SK-N-SH treated with all-trans-retinoic acid at 6 μM for 48 hours (cell line): ENCODE measurements around the gene C6orf15.

Source experiments
- BACH2 ChIP-seq: fragments of 250-450 bp; sonication (Bioruptor Pico); IDR thresholded peaks from 2 replicates; pipeline ENCODE4 v1.9.0; 2021; ENCODE audit warnings: mild to moderate bottlenecking, borderline replicate concordance
- ESRRG ChIP-seq: fragments of 250-450 bp; sonication (Bioruptor Pico); IDR thresholded peaks from 2 replicates; pipeline ENCODE4 v1.6.1; 2021; ENCODE audit warnings: mild to moderate bottlenecking
- ZFP30 ChIP-seq: fragments of 450-650 bp; formaldehyde crosslinking; IDR thresholded peaks from 2 replicates; pipeline ENCODE4 v1.5.0; 2022; ENCODE audit warnings: mild to moderate bottlenecking, moderate library complexity
- TF ChIP-seq, protein P1 (sequence below): fragments of 250-450 bp; sonication (Bioruptor Pico); IDR thresholded peaks from 2 replicates; pipeline ENCODE4 v1.5.1; 2020; ENCODE audit warnings: low read depth, mild to moderate bottlenecking, moderate library complexity
- TF ChIP-seq, protein P2 (sequence below): fragments of 250-450 bp; sonication (Bioruptor Pico); IDR thresholded peaks from 2 replicates; pipeline ENCODE4 v1.8.0; 2020; ENCODE audit warnings: mild to moderate bottlenecking, moderate library complexity, borderline replicate concordance

DNA sequence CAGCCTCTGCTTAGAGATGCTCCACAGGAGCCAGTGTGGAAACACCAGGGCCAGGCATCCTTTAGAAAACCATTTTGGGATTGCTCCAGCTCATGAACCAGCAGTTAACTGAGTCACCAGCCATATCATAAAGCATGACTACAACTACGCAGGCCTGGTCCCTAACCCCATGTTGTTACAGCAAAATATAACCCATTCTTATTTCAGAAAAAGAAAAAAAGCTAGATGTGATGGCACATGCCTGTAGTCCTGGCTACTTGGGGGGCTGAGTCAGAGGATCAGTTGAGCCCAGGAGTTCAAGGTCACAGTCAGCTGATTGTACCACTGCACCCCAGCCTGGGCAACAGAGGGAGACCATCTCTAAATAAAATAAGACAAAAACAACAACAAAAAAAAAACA, 36.8 kb downstream of the C6orf15 start:
- TF ChIP-seq ESRRG (CRISPR knock-in tag), result no peak
- TF ChIP-seq, protein P1, sequence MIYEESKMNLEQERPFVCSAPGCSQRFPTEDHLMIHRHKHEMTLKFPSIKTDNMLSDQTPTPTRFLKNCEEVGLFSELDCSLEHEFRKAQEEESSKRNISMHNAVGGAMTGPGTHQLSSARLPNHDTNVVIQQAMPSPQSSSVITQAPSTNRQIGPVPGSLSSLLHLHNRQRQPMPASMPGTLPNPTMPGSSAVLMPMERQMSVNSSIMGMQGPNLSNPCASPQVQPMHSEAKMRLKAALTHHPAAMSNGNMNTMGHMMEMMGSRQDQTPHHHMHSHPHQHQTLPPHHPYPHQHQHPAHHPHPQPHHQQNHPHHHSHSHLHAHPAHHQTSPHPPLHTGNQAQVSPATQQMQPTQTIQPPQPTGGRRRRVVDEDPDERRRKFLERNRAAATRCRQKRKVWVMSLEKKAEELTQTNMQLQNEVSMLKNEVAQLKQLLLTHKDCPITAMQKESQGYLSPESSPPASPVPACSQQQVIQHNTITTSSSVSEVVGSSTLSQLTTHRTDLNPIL (CRISPR knock-in tag), result no peak
- TF ChIP-seq, protein P2, sequence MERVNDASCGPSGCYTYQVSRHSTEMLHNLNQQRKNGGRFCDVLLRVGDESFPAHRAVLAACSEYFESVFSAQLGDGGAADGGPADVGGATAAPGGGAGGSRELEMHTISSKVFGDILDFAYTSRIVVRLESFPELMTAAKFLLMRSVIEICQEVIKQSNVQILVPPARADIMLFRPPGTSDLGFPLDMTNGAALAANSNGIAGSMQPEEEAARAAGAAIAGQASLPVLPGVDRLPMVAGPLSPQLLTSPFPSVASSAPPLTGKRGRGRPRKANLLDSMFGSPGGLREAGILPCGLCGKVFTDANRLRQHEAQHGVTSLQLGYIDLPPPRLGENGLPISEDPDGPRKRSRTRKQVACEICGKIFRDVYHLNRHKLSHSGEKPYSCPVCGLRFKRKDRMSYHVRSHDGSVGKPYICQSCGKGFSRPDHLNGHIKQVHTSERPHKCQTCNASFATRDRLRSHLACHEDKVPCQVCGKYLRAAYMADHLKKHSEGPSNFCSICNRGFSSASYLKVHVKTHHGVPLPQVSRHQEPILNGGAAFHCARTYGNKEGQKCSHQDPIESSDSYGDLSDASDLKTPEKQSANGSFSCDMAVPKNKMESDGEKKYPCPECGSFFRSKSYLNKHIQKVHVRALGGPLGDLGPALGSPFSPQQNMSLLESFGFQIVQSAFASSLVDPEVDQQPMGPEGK (CRISPR knock-in tag), result no peak
- no peak for TF ChIP-seq BACH2 (CRISPR knock-in tag)
- TF ChIP-seq ZFP30, result no peak
